ENCODE results near the gene IL1RL2.

The IL1RL2 gene

DNA sequence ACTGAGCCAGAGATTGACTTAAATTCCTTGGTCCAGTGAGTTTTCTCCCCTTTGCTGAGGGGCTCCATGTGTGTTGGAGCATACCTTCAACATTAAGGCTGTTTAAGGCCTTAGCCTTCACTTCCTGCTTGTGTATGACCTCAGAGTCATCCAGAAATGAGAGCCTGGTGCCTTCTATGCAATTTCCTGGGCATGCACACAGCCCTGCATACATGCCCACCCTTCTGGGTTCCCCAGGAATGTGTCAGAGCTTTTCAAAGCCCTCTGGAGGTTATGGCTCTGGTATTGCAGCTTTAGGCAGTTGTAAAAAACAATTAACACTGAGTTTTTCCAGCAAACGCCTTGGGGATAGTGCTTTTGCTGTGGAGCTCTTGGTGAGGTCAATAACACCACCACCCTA is 27.5 kb upstream of the IL1RL2 start:
- no peak for DNase-seq

DNA sequence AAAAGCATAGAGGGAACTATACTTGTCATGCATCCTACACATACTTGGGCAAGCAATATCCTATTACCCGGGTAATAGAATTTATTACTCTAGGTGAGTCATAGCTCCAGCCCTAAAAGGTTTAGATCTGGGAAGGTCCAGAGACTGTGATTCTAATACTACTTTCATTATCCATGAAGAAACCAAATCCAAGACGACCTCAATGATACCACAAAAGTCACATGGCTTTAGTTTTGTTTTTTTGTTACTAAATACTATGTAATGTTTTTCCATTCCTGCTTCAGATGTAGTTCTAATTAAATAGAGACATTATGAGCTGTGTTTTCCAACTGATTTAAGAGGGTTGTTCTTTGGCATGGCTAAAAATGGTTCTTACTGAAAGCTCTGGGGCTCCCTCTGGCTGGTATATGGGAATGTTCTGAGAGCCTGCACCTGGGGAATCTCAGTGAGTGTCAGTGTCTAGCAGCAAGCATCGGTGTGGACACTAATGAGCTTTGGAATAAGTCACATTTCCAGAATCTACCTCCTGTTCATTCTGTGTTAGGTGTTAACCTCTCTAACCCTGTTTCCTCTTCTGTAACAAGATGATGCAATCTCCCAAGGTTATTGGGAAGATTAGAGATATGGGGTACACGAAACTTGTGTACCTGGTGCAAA is 20.5 kb upstream of the IL1RL2 start:
- no peak for DNase-seq

DNA sequence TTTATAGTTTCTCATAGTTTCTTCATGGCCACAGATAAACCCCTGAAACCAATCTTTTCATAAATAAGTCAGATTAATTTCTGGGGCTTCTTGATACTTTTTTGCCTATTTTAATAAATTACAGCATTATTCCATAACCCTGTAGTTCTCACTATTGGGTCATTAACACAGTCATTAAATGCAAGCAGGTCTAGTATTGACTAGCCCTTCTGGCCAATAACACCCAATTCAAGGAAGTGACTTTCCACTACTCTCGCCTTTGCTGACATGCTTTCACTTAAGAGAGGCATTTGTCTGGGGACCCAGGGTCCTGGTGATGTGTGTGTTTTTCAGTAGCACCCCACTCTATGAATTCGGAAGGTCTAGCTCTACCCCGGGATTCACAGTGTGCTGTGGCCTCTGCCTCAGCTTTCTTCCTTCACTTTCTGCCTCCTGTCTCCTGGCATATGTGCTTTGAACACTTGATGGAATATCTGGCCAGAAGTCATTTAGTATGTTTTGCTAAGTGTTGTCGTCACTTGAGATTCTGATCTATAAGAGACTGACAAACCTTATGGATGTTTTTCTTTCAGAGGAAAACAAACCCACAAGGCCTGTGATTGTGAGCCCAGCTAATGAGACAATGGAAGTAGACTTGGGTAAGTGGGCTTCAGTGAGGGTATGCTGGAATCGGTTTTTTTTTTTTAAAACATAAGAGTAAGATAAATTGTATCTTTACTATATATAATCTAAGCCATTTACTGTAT is 18.6 kb upstream of the IL1RL2 start:
- no peak for DNase-seq

DNA sequence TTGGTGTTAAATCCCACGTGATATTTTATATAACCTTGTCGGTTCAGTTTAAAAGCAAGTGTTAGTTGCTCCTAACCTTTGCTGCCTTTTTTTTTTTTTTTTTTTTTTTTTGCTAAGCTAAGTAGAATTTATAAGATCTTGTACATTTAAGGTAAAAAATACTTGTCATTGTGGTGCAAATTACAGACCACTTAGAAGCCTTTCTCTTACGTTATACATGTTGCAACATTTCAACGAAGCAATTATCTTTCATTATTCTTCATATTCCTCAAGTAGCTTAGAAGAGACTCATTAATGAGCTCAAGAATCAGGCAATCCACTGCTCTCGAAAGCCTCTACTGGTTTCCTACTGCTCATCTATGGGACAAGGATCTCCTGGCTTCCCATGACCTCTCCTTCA is 14.9 kb upstream of the IL1RL2 start:
- no peak for DNase-seq

DNA sequence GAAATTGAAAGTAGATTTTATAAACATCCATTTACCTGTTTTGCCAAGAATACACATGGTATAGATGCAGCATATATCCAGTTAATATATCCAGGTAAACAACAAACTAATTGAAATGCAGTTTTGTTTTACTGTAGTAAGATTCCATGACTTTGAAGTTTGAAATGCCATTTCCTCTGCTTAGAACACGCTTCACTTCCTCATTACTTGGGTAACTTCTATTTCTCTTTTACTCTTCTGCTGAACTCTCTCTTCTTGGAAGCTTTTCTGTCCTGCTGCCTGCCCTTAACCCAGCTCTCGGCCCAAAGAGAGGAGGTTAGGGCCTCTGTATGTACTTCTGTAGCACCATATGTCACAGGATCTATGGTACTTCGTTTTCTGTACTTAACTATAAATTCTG is 14.1 kb upstream of the IL1RL2 start:
- no peak for DNase-seq

DNA sequence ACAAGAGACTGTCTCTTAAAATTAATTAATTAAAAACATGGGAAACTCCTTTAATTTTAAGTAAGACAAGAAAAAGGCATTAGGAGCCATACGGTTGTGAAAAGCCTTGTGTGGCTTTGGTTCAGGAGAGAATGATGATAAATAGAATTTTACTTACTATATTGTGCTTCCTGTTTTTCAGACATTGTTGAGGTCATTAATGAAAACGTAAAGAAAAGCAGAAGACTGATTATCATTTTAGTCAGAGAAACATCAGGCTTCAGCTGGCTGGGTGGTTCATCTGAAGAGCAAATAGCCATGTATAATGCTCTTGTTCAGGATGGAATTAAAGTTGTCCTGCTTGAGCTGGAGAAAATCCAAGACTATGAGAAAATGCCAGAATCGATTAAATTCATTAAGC is 10.7 kb upstream of the IL1RL2 start:
- no peak for DNase-seq

DNA sequence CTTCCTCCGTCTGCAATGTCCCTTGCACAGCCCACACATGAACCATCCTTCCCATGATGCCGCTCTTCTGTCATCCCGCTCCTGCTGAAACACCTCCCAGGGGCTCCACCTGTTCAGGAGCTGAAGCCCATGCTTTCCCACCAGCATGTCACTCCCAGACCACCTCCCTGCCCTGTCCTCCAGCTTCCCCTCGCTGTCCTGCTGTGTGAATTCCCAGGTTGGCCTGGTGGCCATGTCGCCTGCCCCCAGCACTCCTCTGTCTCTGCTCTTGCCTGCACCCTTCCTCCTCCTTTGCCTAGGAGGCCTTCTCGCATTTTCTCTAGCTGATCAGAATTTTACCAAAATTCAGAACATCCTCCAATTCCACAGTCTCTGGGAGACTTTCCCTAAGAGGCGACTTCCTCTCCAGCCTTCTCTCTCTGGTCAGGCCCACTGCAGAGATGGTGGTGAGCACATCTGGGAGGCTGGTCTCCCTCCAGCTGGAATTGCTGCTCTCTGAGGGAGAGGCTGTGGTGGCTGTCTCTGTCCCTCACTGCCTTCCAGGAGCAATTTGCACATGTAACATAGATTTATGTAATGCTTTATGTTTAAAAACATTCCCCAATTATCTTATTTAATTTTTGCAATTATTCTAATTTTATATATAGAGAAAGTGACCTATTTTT is 8.9 kb upstream of the IL1RL2 start:
- DNase-seq, result no peak

DNA sequence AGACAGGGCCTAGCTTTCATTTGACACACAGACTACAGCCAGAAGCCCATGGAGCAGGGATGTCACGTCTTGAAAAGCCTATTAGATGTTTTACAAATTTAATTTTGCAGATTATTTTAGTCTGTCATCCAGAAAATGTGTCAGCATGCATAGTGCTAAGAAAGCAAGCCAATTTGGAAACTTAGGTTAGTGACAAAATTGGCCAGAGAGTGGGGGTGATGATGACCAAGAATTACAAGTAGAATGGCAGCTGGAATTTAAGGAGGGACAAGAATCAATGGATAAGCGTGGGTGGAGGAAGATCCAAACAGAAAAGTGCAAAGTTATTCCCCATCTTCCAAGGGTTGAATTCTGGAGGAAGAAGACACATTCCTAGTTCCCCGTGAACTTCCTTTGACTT is 7.8 kb upstream of the IL1RL2 start:
- no peak for DNase-seq

DNA sequence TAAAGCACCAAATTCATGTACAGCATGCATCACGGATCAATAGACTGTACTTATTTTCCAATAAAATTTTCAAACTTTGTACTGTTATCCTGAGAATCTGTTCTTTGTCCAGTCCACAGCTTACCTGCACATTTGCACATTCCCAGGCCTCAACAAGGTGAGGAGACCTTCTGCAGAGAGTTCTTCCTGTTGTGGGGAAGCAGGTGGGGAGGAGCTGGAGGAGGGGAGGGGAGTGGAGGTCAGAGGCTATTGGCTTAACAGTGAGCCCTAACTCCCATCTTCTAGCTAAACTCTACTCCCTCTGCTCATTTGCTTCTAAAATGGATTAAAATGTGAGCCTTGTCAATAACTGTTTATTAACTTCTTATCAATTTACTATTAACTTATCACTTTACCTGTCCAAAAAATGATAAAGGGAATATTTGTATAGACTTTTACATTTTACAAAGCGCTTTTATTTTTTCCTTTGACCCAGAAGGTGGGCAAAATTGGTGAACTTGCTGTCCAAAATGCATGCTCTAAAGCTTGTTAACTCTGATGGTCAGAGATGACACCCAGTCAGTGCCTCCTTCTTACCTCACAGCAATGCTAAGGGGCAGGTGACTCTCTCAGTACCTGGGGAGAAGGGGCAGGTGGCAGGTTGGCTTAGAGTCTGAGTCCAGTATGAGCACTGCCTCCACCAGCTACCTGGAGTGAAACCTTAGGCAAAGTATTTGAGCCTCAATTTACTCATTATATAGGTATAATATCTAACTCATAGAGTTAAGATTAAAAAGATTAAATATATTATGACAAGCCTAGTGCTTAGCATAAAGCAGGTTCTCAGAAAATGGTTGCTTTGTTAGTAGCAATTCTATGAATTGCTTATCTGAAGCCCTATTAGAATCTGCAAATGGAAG is 6.8 kb upstream of the IL1RL2 start:
- DNase-seq, result no peak

DNA sequence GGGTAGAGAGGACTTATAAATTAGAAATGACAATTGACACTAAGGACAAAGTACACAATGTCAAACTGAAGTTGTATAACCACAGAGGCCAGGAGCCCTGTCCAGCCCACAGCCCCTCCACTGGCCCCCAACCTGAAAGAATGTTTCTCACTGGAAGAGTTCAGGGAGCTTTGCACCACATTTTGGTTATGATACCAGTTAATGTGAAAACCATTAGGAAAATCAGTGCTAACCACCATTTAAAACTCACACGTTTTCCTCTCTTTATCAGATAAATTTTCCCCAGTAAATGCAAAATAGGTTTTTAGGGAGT is 6.2 kb upstream of the IL1RL2 start:
- DNase-seq, result no peak

DNA sequence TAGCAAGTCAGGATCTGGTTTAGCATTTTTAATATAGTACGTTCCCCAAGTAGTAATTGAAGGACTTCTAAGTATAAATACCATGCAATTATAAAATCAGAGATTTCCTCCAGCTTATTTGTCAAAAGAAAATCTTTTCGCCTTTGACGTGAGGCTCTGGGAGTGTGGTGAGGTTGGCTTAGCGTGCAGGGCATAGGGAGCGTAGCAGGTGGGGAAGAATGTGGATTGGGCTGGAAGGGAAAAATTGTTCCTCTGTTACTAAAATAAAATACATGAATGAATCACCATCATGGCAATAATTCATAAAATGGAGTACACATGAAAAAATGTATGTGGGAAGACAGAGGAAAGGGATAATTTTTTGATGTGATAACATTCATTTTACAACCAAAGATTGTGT is 5.4 kb upstream of the IL1RL2 start:
- no peak for DNase-seq

DNA sequence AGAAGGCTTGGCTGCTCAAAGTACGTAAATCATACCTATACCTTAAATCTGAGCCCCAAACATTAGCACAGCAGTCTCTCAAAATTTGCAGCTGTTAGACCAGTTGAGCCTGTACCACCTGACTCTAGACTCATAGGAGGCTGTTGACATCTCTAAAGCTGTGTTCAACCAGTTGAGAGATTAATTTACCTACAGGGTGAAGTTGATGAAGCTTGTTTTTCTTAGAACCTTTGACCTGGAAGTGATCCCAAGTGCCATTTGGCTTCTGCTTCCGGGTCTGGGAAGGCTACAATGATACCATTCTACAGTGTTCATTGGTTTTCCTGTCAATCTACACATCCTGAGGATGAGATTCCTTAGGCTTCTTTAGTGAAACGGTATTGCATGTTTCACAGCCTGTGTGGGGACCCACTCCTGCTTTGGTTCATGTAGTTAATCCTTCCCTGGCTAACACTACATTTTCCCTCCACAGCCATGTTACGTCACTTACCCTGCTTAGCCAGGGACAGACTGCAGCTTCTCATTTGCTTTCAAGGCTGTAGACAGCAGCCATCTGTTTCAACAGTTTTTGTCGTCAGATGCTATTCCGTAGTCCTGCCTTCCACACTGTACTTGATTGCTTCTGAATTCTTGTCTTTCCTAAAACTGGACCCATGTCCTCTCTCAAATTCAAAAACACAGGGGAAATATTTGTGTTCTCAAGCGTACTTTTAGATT is 4.7 kb upstream of the IL1RL2 start:
- DNase-seq, result no peak

DNA sequence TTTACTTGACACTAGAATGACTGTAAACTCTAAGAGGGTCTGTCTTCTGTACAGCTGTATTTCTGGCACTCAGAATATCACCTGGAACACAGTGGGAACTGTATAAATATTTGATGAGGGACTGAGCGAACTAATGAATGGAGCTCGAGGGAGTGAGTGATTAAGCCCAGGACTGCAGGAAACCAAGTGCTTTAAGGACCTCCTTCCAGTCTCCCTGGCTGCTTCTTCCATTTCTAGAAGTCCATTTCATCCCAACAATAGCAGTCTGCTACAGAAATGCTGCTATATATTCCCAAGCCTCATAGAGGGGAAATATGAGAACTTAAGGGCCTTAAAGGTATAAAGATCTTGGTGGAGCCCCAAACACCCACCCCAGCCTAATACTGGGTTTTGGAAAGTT is 2.8 kb upstream of the IL1RL2 start:
- no peak for DNase-seq

DNA sequence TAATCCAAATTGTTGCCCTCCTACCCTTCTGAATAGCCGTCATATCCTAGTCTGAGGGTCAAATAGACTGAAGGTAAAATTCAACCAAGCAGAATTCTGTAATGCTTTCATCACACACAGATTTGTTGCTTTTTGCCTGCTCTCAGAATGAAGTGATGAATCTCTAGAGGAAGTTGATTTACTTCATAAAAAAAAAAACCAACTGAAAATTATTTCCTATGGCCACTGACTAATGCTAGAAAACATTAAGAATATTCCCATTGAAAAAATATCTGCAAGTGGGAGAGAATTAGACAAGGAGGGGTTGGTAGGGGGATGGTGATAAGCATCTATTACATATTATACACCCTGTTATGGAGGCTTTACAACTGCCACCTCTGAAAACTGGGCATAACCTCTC is 2.3 kb upstream of the IL1RL2 start:
- DNase-seq, result no peak

DNA sequence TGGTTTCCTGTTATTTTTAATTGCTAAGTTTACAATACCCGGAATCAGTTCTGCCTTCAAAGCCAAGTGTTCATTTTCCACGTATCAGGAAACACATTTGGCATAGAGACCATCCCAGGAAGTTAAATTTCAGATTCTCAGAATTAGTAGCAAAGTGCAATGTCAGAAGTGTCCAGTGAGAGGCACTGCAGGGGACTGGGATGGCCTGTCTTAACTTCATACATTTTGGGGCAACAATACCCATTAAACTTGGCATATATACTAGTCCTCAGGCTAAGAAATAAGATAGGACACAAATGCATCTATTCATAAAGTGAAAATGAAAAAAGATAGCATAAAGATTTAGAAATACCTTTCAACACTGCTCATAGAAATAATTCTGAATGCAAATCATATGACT is 1.5 kb upstream of the IL1RL2 start:
- no peak for DNase-seq

DNA sequence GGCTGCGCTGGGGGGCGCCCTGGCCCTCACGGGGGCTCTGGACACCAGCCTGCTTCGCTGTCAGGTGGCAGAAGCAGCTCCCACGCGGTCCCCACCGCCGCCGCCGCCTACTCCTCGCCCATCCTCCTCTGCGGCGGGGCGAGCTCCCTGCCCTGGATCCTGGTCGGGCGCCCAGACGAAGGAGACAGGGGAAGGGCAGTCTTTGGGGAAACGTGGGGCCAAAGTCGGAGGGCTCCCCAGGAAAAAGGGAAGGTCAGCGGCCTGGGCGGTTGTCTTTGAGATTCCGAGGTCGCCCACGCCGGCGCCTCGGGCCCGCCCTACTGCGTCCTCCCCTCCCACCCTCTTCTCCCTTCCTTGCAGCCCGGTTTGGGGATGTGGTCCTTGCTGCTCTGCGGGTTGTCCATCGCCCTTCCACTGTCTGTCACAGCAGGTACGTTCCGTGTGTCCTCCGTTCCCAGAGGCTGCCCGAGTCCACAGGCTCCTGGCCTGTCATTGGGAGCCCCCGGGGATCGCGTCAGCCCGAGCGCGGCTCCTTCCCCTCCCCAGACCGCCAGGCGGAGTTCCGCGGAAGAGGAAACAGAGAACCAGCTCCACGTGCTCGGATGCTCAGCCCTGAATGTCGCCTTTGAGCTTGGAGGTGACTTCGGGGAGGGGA is 800 bp downstream of the IL1RL2 start:
- DNase-seq, result peak; percentile 24

DNA sequence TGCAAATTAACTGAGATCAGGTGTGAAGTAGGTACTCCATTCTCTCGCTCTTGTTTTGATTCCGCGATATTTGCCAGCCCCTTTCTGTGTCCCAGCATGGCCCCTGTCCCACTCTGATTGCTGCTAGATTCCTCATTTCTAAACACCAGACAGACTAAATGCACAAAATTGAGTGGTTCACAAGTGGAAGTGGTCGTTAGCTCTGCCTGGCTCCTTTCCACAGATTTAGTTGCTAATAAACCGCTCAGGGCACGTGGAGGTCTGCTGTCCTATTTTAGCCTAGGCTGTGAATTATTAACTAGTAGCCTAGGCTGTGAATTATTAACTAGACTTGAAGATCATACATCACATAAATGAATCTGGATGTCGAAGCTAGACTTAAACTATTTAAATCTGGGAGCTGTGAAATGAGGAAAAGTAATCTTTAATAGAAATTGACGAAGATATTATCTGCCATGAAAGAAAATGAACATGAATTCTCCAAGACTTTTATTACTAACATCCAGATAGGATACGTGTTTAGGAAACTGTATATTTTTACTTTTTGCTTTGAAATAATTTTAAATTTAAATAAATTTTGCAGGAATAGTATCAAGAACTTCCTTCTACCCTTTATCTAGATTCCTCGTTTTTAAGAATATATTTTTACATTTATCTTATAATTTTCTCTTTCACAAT is 3.7 kb downstream of the IL1RL2 start:
- DNase-seq, result no peak

DNA sequence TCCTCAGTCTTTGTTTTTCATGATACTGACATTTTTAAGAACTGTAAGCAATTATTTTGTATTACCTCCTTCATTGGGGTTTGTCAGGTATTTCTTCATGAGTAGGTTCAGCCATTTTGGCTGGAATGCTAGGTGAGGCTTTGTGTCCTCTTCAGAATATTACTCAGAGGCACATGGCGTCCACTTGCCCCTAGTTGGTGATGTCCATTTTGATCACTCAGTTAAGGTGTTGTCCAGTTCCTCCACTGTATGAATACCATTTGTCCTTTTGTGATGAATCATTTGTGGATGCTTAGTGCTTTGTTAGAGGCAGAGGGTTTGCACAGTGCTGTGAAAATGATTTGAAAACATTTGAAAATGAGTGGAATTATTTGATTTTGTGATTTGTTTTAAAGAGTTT is 4.7 kb downstream of the IL1RL2 start:
- DNase-seq, result no peak

DNA sequence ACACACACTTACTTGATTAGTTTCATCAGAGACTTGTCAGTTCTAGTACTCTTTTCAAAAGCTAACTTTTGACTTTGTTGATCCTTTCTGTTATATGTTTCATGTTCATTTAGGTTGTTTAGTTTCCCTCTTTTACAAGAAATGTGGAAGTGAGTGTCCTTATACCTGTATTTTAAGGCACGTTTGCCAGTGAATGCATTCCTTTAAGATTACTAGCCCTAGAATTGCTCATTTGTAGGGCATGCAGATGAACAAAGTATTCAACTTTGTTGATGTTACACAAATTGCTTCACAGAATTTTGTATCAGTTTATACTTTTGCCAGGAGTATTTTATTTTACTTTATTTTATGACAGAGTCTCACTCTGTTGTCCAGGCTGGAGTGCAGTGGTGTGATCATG is 6.3 kb downstream of the IL1RL2 start:
- DNase-seq, result no peak

DNA sequence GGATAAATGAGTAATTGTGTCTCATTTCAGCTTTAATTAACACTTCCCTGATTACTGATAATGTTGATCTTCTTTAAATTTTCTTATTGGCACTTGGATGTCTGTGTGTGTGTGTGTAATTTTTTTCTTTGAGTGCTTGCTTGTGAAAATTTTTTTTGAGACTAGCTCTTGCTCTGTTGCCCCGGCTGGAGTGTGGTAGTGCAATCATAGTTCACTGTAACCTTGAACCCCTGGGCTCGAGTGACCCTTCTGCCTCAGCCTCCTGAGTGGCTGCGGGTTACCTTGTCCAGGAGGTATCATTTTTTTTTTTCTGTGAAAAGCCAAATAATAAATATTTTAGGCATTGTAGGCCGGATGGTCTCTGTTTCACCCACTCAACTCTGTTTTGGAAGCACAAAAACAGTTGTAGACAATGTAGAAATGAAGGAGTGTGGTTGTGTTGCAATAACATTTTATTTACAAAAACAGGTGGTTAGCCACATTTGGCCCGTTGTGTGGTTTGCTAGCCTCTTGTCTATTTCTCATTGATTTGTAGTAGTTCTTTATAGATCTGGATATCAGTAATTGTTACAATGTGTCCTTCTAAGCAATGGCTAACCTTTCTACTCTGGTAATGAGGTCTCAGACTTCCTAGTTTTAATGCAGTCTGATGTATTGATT is 7.9 kb downstream of the IL1RL2 start:
- DNase-seq, result no peak

Data from CD4-positive, alpha-beta T cell treated with Interleukin-4 for 4 hours (primary cell).